Chondrocyte (in vitro differentiated cells): ENCODE data around the gene CACNA1G. TPM values are rescaled to one million over a fixed set of nuclear protein-coding genes. Genes with fewer than 3 reads are reported as not detected.

Experiments
- DNase-seq: peaks from one replicate; pipeline ENCODE4 v3.0.0; 2021; ENCODE audit warnings: mixed read lengths, low spot score
- H3K27ac Mint-ChIP-seq: one replicate; pipeline ENCODE4 v1.8.0; 2021; ENCODE audit warnings: mild to moderate bottlenecking, moderate library complexity, mixed read lengths; ENCODE audit not compliant: unreplicated experiment
- H3K27me3 Mint-ChIP-seq: 2 replicates; pipeline ENCODE4 v1.8.0; 2021; ENCODE audit warnings: low read depth, mixed read lengths
- H3K36me3 Mint-ChIP-seq: 2 replicates; pipeline ENCODE4 v1.8.0; 2021; ENCODE audit warnings: low read depth, mixed read lengths
- H3K4me1 Mint-ChIP-seq: 2 replicates; pipeline ENCODE4 v1.8.0; 2021; ENCODE audit warnings: low read depth, mild to moderate bottlenecking, mixed read lengths
- H3K4me3 Mint-ChIP-seq: one replicate; pipeline ENCODE4 v1.8.0; 2021; ENCODE audit warnings: mild to moderate bottlenecking, moderate library complexity, mixed read lengths; ENCODE audit not compliant: unreplicated experiment
- H3K9me3 Mint-ChIP-seq: 2 replicates; pipeline ENCODE4 v1.8.0; 2021; ENCODE audit warnings: low read depth, mixed read lengths
- total RNA-seq: library from RNA; stranded (reverse); gene quantifications from 3 replicates; pipeline ENCODE4 v1.2.1, GENCODE V29; 2021
- TF ChIP-seq, protein P1 (sequence below): fragments of 200-600 bp; sonication (generic); IDR thresholded peaks from 2 replicates; pipeline ENCODE4 v1.5.0; 2021; ENCODE audit warnings: antibody characterized with exemption, mild to moderate bottlenecking, moderate library complexity

CACNA1G gene
- total RNA-seq, 1 donor from 2014 or later = 0.10 TPM

DNA sequence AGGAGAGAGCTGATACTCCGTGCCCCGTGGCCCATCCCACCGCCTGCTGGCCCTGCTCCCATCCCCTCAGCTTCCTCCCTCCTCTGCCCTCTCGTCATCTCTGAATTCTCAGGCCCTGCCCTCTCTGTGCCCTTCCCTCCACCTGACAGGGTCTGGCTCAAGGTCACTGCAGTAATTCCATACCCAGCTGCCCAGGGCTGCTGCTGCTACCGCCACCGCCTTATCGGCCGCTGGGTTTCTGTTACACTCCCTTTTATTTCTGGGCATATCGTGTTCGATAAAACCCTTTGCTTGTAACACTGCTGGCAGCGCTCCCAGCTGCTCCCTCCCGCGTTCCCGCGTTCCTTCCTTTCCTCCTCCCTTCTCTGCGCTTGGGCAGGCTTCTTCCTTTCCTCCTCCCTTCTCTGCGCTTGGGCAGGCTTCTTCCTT lies 26.8 kb upstream of the CACNA1G start:
- Mint-ChIP-seq H3K36me3 (no peaks in the 10 kb centered on the region), H3K9me3 (no peaks in the 10 kb centered on the region), H3K4me1 (peaks cover 14% of the 10 kb centered on the region), H3K4me3 (no peak overlapping the region), H3K27ac (no peak overlapping the region), H3K27me3 (peaks cover 34% of the 10 kb centered on the region)
- no peak for DNase-seq
- TF ChIP-seq, protein P1, sequence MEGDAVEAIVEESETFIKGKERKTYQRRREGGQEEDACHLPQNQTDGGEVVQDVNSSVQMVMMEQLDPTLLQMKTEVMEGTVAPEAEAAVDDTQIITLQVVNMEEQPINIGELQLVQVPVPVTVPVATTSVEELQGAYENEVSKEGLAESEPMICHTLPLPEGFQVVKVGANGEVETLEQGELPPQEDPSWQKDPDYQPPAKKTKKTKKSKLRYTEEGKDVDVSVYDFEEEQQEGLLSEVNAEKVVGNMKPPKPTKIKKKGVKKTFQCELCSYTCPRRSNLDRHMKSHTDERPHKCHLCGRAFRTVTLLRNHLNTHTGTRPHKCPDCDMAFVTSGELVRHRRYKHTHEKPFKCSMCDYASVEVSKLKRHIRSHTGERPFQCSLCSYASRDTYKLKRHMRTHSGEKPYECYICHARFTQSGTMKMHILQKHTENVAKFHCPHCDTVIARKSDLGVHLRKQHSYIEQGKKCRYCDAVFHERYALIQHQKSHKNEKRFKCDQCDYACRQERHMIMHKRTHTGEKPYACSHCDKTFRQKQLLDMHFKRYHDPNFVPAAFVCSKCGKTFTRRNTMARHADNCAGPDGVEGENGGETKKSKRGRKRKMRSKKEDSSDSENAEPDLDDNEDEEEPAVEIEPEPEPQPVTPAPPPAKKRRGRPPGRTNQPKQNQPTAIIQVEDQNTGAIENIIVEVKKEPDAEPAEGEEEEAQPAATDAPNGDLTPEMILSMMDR = no peak

DNA sequence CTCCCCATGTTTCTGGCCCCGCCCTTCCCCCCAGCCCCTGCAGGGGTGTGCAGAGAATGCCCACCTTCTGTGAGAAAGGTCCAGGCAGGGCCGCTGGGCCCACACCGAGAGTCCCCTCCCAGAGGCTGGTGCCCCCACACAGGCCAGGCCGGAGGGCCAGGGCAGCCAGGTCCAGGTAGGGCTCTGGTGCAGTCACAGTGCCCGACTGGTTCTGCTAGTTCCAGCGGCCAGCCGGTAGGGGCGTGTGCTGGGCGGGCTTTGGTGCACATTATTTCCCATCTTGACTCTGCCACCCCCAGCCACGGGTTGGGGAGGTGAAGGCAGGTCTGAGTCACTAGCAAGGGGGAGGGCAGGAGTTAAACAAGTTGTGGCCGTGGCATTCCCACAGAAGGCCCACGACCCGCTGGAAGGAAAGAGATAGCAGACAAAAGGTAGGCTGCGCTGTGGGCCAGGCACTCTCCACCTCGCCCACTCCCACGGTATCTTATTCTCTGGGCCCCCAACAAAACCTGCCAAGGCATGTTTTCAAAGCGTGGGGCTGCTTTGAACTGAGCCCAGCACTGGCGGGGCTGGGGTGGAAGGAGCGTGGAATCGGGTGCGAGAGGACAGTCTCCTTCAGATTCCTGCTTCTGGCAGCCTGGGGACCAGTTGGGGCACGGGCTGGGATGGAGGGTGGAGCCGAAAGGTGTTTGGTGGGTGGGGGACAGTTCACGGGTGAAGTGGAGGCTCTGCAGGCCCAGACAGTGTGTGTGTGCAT lies 26.1 kb upstream of the CACNA1G start:
- no peak for DNase-seq
- Mint-ChIP-seq H3K9me3 (no peaks in the 10 kb centered on the region), H3K27me3 (peaks cover 30% of the 10 kb centered on the region), H3K27ac (no peak overlapping the region), H3K36me3 (no peaks in the 10 kb centered on the region), H3K4me3 (no peak overlapping the region), H3K4me1 (peaks cover 14% of the 10 kb centered on the region)
- TF ChIP-seq, protein P1 = peak; percentile 27

DNA sequence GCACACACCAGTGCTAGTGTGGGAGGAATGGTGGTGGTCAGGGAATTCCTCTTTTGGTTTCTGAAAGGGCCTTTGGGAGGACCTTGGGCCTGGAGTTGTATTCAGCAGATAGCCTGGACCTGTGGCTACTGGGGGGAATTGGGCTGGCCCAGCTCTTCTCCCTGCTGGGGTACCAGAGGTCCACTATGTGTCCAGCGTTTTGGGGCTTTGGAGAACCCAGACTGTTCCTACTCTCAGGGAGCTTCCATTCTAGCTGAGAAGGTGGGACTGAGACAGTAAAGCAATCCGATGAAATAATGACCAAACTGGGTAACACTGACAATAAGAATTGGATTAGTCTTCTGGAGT lies 25.6 kb upstream of the CACNA1G start:
- Mint-ChIP-seq H3K4me3 (no peak overlapping the region), H3K4me1 (peaks cover 14% of the 10 kb centered on the region), H3K9me3 (no peaks in the 10 kb centered on the region), H3K36me3 (no peaks in the 10 kb centered on the region), H3K27me3 (peaks cover 24% of the 10 kb centered on the region), H3K27ac (no peak overlapping the region)
- no peak for DNase-seq
- TF ChIP-seq, protein P1 = no peak

DNA sequence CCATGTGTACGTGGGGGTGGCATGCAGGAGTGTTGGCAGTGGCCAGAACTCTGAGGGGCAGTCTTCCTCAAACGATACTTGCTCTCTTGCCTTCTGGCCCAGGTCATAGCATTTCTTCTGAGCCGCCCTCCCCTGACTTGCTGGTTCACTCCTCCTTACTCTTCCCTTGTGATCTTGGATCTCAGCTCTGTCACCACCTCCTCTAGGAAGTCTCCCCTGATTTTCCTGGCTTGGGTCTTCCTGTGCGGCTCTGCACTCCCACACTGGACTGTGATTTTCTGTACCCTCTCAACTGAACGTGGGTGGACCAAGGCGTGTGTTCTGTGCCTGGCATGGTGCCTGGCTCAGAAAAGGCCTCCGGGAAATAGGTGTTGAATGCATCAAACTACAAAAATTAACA lies 25.1 kb upstream of the CACNA1G start:
- H3K27me3 Mint-ChIP-seq = peaks cover 23% of the 10 kb centered on the region
- TF ChIP-seq, protein P1 = no peak
- peaks cover 14% of the 10 kb centered on the region for H3K4me1 Mint-ChIP-seq
- no peaks in the 10 kb centered on the region for H3K9me3 Mint-ChIP-seq
- no peak overlapping the region for H3K4me3 Mint-ChIP-seq
- H3K36me3 Mint-ChIP-seq = no peaks in the 10 kb centered on the region
- no peak overlapping the region for H3K27ac Mint-ChIP-seq
- no peak for DNase-seq

DNA sequence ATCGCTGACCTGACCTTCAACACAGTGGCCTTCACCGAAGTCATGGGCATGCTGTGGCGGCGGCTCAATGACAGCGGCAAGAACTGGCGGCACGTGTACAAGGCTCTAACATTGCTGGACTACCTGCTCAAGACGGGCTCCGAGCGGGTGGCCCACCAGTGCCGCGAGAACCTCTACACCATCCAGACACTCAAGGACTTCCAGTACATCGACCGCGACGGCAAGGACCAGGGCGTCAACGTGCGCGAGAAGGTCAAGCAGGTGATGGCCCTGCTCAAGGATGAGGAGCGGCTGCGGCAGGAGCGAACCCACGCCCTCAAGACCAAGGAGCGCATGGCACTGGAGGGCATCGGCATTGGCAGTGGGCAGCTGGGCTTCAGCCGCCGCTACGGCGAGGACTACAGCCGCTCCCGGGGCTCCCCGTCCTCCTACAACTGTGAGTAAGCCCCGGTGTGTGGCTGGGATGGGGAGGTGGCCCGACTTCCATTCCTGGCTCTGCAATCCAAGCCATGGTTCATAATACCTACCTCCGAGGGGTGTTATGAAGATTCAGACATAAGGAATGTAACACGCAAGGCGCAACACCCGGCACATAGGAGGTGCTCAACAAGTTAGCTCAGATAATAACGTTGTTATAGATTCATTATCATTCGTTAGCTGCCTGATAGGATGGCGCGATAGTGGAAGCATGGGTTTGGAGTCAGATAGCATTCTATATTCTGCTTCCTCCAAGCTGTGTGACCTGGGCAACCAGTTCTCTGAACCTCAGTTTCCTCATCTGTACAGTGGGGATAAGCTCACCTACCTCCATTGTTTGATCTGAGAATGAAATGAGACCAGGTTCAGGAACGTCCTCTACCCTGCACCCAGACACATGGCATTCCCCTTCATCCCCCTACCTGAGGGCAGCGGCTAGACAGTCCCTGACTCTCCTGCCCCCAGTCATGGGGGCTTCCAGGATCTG lies 23.6 kb upstream of the CACNA1G start:
- no peaks in the 10 kb centered on the region for H3K36me3 Mint-ChIP-seq
- DNase-seq = no peak
- H3K9me3 Mint-ChIP-seq = no peaks in the 10 kb centered on the region
- no peak overlapping the region for H3K27ac Mint-ChIP-seq
- peaks cover 11% of the 10 kb centered on the region for H3K27me3 Mint-ChIP-seq
- TF ChIP-seq, protein P1 = no peak
- H3K4me1 Mint-ChIP-seq = peaks cover 17% of the 10 kb centered on the region
- H3K4me3 Mint-ChIP-seq = no peak overlapping the region
